Panc1 (cell line): Measurements from ENCODE around the gene RTCB. TPM values are rescaled to one million over a fixed set of nuclear protein-coding genes. Genes with fewer than 3 reads are reported as not detected.

Source experiments
- ATAC-seq: fragments of 200-7000 bp; cut with Tn5 transposase; 2 replicates; pipeline ENCODE4 v1.9.1; 2020; ENCODE audit warnings: mild to moderate bottlenecking, moderate library complexity
- BruUV-seq: library from RNA; stranded (reverse); fragments of 400-500 nt; replicated peaks from 2 replicates; lab custom pipeline; 2021; lab: Mats Ljungman, UMichigan
- CTCF ChIA-PET: fragments of 300-600 bp; sonication (Branson Sonifier 250); formaldehyde crosslinking; loops from one replicate; lab custom pipeline; 2022; ENCODE audit warnings: antibody characterized with exemption; lab: Charles Lee
- POLR2A ChIA-PET: fragments of 300-600 bp; sonication (Branson Sonifier 250); formaldehyde crosslinking; loops from one replicate; lab custom pipeline; 2022; ENCODE audit warnings: antibody characterized with exemption; lab: Charles Lee
- DNase-seq: peaks from one replicate; pipeline ENCODE4 v3.0.0-alpha.2; 2010; ENCODE audit warnings: low read depth, low spot score
- H3K27ac ChIP-seq: 2 replicates; pipeline ENCODE4 v1.5.1; 2011; ENCODE audit warnings: mild to moderate bottlenecking, low read length, inconsistent platforms
- H3K27me3 ChIP-seq: fragments of 200-500 bp; sonication (Bioruptor generic); 2 replicates; pipeline ENCODE4 v1.6.0; 2014; ENCODE audit warnings: low read length, inconsistent platforms; ENCODE audit not compliant: control insufficient read depth, insufficient read depth
- H3K36me3 ChIP-seq: fragments of 200-500 bp; sonication (Bioruptor generic); 2 replicates; pipeline ENCODE4 v1.5.1; 2014; ENCODE audit warnings: inconsistent platforms, mild to moderate bottlenecking, low read length, moderate library complexity; ENCODE audit not compliant: control insufficient read depth, insufficient read depth
- H3K4me1 ChIP-seq: 2 replicates; pipeline ENCODE4 v1.5.1; 2011; ENCODE audit warnings: inconsistent platforms, mild to moderate bottlenecking, low read length, moderate library complexity; ENCODE audit not compliant: control insufficient read depth, insufficient read depth
- H3K4me3 ChIP-seq, 2 experiments: 2 replicates each; pipeline ENCODE4 v1.5.1; 2011 to 2012; ENCODE audit warnings: low read depth in 2 of 2, low read length in 2 of 2, mild to moderate bottlenecking in 2 of 2, inconsistent platforms in 1 of 2, moderate library complexity in 1 of 2
- H3K9me3 ChIP-seq: fragments of 200-500 bp; sonication (Bioruptor generic); 2 replicates; pipeline ENCODE4 v1.5.1; 2014; ENCODE audit warnings: low read depth, mild to moderate bottlenecking, inconsistent platforms, low read length, moderate library complexity; ENCODE audit not compliant: control insufficient read depth, insufficient read depth
- POLR2AphosphoS5 ChIP-seq: IDR thresholded peaks from 2 replicates; pipeline ENCODE4 v1.6.1; 2012; ENCODE audit warnings: mild to moderate bottlenecking, low read depth, low read length, moderate library complexity
- SIN3A ChIP-seq: IDR thresholded peaks from 2 replicates; pipeline ENCODE4 v1.6.1; 2012; ENCODE audit warnings: low read depth, mild to moderate bottlenecking, low read length, moderate library complexity, borderline replicate concordance; ENCODE audit not compliant: insufficient read depth
- TCF7L2 ChIP-seq: IDR thresholded peaks from 2 replicates; pipeline ENCODE4 v1.6.1; 2011; ENCODE audit warnings: mild to moderate bottlenecking, low read depth, low read length, inconsistent platforms
- in situ Hi-C: cut with HindIII; loops from 2 replicates; pipeline ENCODE4 v1.10.0; 2016; ENCODE audit warnings: low sequenced_read_pairs, low pct_unique_long_range_greater_than_20kb
- intact Hi-C: fragments of 100-400 bp; cut with micrococcal nuclease; formaldehyde crosslinking; loops from one replicate; pipeline ENCODE4 v1.10.0; 2022; ENCODE audit not compliant: unreplicated experiment
- total RNA-seq: library from RNA; stranded (reverse); gene quantifications from one replicate; pipeline ENCODE4 v1.2.1, GENCODE V29; 2021; ENCODE audit not compliant: unreplicated experiment
- TF ChIP-seq, protein P1 (sequence below), 2 experiments: IDR thresholded peaks; 2 replicates each; pipeline ENCODE4 v1.6.1; 2011 to 2012; ENCODE audit warnings: low read depth in 2 of 2, control low read depth in 1 of 2, low read length in 1 of 2, mild to moderate bottlenecking in 1 of 2, moderate library complexity in 1 of 2; ENCODE audit not compliant: insufficient read depth in 1 of 2
- TF ChIP-seq, protein P2 (sequence below): fragments of 450-650 bp; IDR thresholded peaks from 2 replicates; pipeline ENCODE4 v1.5.1; 2017; ENCODE audit warnings: mild to moderate bottlenecking

The RTCB gene
- total RNA-seq, 1 experiment from 2014 or later, result 55.9 TPM

DNA sequence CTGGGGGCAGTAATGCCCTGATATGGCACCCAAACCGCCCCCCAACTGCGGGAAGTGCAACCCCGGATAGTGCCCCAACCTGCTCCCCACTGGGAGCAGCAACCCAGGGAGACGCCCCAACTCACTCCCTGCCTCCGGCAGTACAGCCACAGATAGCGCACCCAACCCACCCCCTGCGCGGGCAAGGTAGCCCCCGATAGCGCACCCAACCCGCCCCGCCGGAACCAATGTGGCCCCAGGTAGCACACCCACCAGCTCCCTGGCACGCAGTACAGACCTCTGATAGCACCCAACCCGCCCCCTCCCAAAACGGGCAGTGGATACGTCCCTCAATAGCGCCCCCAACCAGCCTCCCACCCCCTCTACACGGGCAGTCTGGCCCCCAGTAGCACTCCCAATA, 58.2 kb downstream of the RTCB start:
- no peak overlapping the region for H3K4me3 ChIP-seq
- in situ Hi-C loops, result no loop called here
- ATAC-seq, result no peak
- H3K27me3 ChIP-seq, result no peaks in the 10 kb centered on the region
- no TSS peak for BruUV-seq
- intact Hi-C loops, result no loop called here
- H3K27ac ChIP-seq, result no peak overlapping the region
- DNase-seq, result no peak
- H3K4me1 ChIP-seq, result no peaks in the 10 kb centered on the region
- no peak for TF ChIP-seq TCF7L2
- TF ChIP-seq SIN3A, result no peak
- TF ChIP-seq POLR2AphosphoS5, result no peak
- TF ChIP-seq, protein P1, sequence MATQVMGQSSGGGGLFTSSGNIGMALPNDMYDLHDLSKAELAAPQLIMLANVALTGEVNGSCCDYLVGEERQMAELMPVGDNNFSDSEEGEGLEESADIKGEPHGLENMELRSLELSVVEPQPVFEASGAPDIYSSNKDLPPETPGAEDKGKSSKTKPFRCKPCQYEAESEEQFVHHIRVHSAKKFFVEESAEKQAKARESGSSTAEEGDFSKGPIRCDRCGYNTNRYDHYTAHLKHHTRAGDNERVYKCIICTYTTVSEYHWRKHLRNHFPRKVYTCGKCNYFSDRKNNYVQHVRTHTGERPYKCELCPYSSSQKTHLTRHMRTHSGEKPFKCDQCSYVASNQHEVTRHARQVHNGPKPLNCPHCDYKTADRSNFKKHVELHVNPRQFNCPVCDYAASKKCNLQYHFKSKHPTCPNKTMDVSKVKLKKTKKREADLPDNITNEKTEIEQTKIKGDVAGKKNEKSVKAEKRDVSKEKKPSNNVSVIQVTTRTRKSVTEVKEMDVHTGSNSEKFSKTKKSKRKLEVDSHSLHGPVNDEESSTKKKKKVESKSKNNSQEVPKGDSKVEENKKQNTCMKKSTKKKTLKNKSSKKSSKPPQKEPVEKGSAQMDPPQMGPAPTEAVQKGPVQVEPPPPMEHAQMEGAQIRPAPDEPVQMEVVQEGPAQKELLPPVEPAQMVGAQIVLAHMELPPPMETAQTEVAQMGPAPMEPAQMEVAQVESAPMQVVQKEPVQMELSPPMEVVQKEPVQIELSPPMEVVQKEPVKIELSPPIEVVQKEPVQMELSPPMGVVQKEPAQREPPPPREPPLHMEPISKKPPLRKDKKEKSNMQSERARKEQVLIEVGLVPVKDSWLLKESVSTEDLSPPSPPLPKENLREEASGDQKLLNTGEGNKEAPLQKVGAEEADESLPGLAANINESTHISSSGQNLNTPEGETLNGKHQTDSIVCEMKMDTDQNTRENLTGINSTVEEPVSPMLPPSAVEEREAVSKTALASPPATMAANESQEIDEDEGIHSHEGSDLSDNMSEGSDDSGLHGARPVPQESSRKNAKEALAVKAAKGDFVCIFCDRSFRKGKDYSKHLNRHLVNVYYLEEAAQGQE (IDR thresholded peaks at IDR 0.05; ENCODE audit: insufficient read depth in 1 of 2, low read depth in 2 of 2, low read length in 1 of 2), result no peak
- TF ChIP-seq, protein P2, sequence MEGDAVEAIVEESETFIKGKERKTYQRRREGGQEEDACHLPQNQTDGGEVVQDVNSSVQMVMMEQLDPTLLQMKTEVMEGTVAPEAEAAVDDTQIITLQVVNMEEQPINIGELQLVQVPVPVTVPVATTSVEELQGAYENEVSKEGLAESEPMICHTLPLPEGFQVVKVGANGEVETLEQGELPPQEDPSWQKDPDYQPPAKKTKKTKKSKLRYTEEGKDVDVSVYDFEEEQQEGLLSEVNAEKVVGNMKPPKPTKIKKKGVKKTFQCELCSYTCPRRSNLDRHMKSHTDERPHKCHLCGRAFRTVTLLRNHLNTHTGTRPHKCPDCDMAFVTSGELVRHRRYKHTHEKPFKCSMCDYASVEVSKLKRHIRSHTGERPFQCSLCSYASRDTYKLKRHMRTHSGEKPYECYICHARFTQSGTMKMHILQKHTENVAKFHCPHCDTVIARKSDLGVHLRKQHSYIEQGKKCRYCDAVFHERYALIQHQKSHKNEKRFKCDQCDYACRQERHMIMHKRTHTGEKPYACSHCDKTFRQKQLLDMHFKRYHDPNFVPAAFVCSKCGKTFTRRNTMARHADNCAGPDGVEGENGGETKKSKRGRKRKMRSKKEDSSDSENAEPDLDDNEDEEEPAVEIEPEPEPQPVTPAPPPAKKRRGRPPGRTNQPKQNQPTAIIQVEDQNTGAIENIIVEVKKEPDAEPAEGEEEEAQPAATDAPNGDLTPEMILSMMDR, result no peak
- CTCF ChIA-PET, result no interaction called here
- no peaks in the 10 kb centered on the region for H3K9me3 ChIP-seq
- H3K36me3 ChIP-seq, result no peaks in the 10 kb centered on the region
- POLR2A ChIA-PET, result no interaction called here

- POLR2A ChIA-PET, result no interaction called here
- Histone ChIP-seq H3K27ac (no peak overlapping the region), H3K36me3 (no peaks in the 10 kb centered on the region), H3K4me1 (no peaks in the 10 kb centered on the region), H3K9me3 (no peaks in the 10 kb centered on the region), H3K4me3 (no peak overlapping the region), H3K27me3 (no peaks in the 10 kb centered on the region)
- ATAC-seq, result no peak
- intact Hi-C loops, result no loop called here
- in situ Hi-C loops, result no loop called here
- TF ChIP-seq, protein P2, result no peak
- TF ChIP-seq TCF7L2, result no peak
- TF ChIP-seq POLR2AphosphoS5, result no peak
- TF ChIP-seq, protein P1 (IDR thresholded peaks at IDR 0.05; ENCODE audit: insufficient read depth in 1 of 2, low read depth in 2 of 2, low read length in 1 of 2), result no peak
- TF ChIP-seq SIN3A, result no peak
- no peak for DNase-seq
- BruUV-seq, result no TSS peak
- CTCF ChIA-PET, result no interaction called here
These were observed 58.8 kb downstream of the RTCB start for GRCh38 chr22:32353292-32353691.
